BLaER1 treated with 17β-estradiol and CSF1 and Interleukin-3, amounts not matched to agents 10 nM and 100 nM (cell line): ENCODE results near the gene FREM3.

ENCODE experiments used
- H3K27ac ChIP-seq, 11 experiments: shearing (Covaris generic); formaldehyde crosslinking; 2 replicates each; pipeline ENCODE4 v1.8.1; 2022
- H3K27me3 ChIP-seq, 11 experiments: shearing (Covaris generic); formaldehyde crosslinking; 2 replicates each; pipeline ENCODE4 v1.8.1; 2022
- H3K36me3 ChIP-seq, 11 experiments: shearing (Covaris generic); formaldehyde crosslinking; 2 replicates each; pipeline ENCODE4 v1.8.1; 2022
- H3K4me1 ChIP-seq, 10 experiments: shearing (Covaris generic); formaldehyde crosslinking; 2 replicates each; pipeline ENCODE4 v1.8.1; 2022
- H3K4me2 ChIP-seq, 11 experiments: shearing (Covaris generic); formaldehyde crosslinking; 2 replicates each; pipeline ENCODE4 v1.8.1; 2022
- H3K4me3 ChIP-seq, 10 experiments: shearing (Covaris generic); formaldehyde crosslinking; 2 replicates each; pipeline ENCODE4 v1.8.1; 2022
- H3K9ac ChIP-seq, 11 experiments: shearing (Covaris generic); formaldehyde crosslinking; 2 replicates each; pipeline ENCODE4 v1.8.1; 2022
- H3K9me3 ChIP-seq, 11 experiments: shearing (Covaris generic); formaldehyde crosslinking; replicated peaks in 1 of 11; 2 replicates each; pipeline ENCODE4 v1.8.1; 2022
- H4K20me1 ChIP-seq, 11 experiments: shearing (Covaris generic); formaldehyde crosslinking; 2 replicates each; pipeline ENCODE4 v1.8.1; 2022
- Cebpa-rat ChIP-seq, 11 experiments: shearing (Covaris generic); IDR thresholded peaks; 2 replicates each; pipeline ENCODE4 v1.8.1; 2022

FREM3 gene

GRCh38 chr4:143641361-143641760, 59.1 kb downstream of the FREM3 start:
- no peak overlapping the region for H3K27ac ChIP-seq
- peaks cover 1 to 9% (median 4%) of the 10 kb centered on the region in 11 experiments for H3K9me3 ChIP-seq
- H3K36me3 ChIP-seq: no peaks in the 10 kb centered on the region
- no peaks in the 10 kb centered on the region for H3K27me3 ChIP-seq
- H3K4me3 ChIP-seq: no peak overlapping the region
- no peak overlapping the region for H3K4me2 ChIP-seq
- H3K9ac ChIP-seq: no peak overlapping the region
- no peaks in the 10 kb centered on the region for H3K4me1 ChIP-seq
- no peaks in the 10 kb centered on the region for H4K20me1 ChIP-seq
- no peak for TF ChIP-seq Cebpa-rat (IDR thresholded peaks at IDR 0.05)

- H3K36me3 ChIP-seq: no peaks in the 10 kb centered on the region
- no peak overlapping the region for H3K27ac ChIP-seq
- H3K27me3 ChIP-seq: no peaks in the 10 kb centered on the region
- H3K9me3 ChIP-seq: no peaks in the 10 kb centered on the region
- H4K20me1 ChIP-seq: no peaks in the 10 kb centered on the region
- H3K9ac ChIP-seq: no peak overlapping the region
- no peak overlapping the region for H3K4me3 ChIP-seq
- TF ChIP-seq Cebpa-rat (IDR thresholded peaks at IDR 0.05): no peak
- no peak overlapping the region for H3K4me2 ChIP-seq
- no peaks in the 10 kb centered on the region for H3K4me1 ChIP-seq
These were observed 65.7 kb downstream of the FREM3 start for GRCh38 chr4:143634763-143635162.

GRCh38 chr4:143633833-143634232, 66.6 kb downstream of the FREM3 start:
- Histone ChIP-seq H3K27me3 (no peaks in the 10 kb centered on the region), H3K36me3 (no peaks in the 10 kb centered on the region), H3K4me1 (no peaks in the 10 kb centered on the region), H3K4me2 (no peak overlapping the region), H3K9ac (no peak overlapping the region), H3K9me3 (no peaks in the 10 kb centered on the region), H3K4me3 (no peak overlapping the region), H3K27ac (no peak overlapping the region), H4K20me1 (no peaks in the 10 kb centered on the region)
- TF ChIP-seq Cebpa-rat (IDR thresholded peaks at IDR 0.05): no peak

- Histone ChIP-seq H3K27ac (no peak overlapping the region), H3K27me3 (no peaks in the 10 kb centered on the region), H3K9ac (no peak overlapping the region), H3K4me1 (no peaks in the 10 kb centered on the region), H4K20me1 (no peaks in the 10 kb centered on the region), H3K4me3 (no peak overlapping the region), H3K4me2 (no peak overlapping the region), H3K9me3 (peaks cover 0 to 3% (median 0%) of the 10 kb centered on the region in 11 experiments; a peak in 1 of 22 replicates), H3K36me3 (no peaks in the 10 kb centered on the region)
- no peak for TF ChIP-seq Cebpa-rat (IDR thresholded peaks at IDR 0.05)
These were observed 74.2 kb downstream of the FREM3 start for GRCh38 chr4:143626134-143626911.

- Histone ChIP-seq H3K4me1 (no peaks in the 10 kb centered on the region), H4K20me1 (no peaks in the 10 kb centered on the region), H3K27me3 (no peaks in the 10 kb centered on the region), H3K36me3 (no peaks in the 10 kb centered on the region), H3K4me2 (no peak overlapping the region), H3K4me3 (no peak overlapping the region), H3K9me3 (peaks cover 0 to 3% (median 0%) of the 10 kb centered on the region in 11 experiments; a peak in 1 of 22 replicates), H3K27ac (no peak overlapping the region), H3K9ac (no peak overlapping the region)
- TF ChIP-seq Cebpa-rat (IDR thresholded peaks at IDR 0.05): no peak
These were observed 74.8 kb downstream of the FREM3 start for GRCh38 chr4:143625632-143626031.

- H3K27me3 ChIP-seq: no peaks in the 10 kb centered on the region
- H3K36me3 ChIP-seq: no peaks in the 10 kb centered on the region
- no peak overlapping the region for H3K4me3 ChIP-seq
- no peak overlapping the region for H3K9ac ChIP-seq
- H3K4me2 ChIP-seq: no peak overlapping the region
- peaks cover 0 to 3% (median 0%) of the 10 kb centered on the region in 11 experiments; a peak in 1 of 22 replicates for H3K9me3 ChIP-seq
- TF ChIP-seq Cebpa-rat (IDR thresholded peaks at IDR 0.05): no peak
- H3K27ac ChIP-seq: no peak overlapping the region
- no peaks in the 10 kb centered on the region for H4K20me1 ChIP-seq
- peaks cover 0 to 10% (median 3%) of the 10 kb centered on the region in 10 experiments; a peak in 8 of 20 replicates for H3K4me1 ChIP-seq
These were observed 76.6 kb downstream of the FREM3 start for GRCh38 chr4:143623896-143624295.

GRCh38 chr4:143618811-143619210, 81.7 kb downstream of the FREM3 start:
- H3K27ac ChIP-seq: no peak overlapping the region
- no peak overlapping the region for H3K4me2 ChIP-seq
- no peak overlapping the region for H3K4me3 ChIP-seq
- no peak for TF ChIP-seq Cebpa-rat (IDR thresholded peaks at IDR 0.05)
- no peaks in the 10 kb centered on the region; a peak in 1 of 22 replicates for H3K27me3 ChIP-seq
- no peaks in the 10 kb centered on the region for H4K20me1 ChIP-seq
- no peak overlapping the region for H3K9ac ChIP-seq
- peaks cover 0 to 6% (median 0%) of the 10 kb centered on the region in 11 experiments; a peak in 1 of 22 replicates for H3K9me3 ChIP-seq
- no peaks in the 10 kb centered on the region for H3K36me3 ChIP-seq
- peaks cover 0 to 10% (median 3%) of the 10 kb centered on the region in 10 experiments; a peak in 8 of 20 replicates for H3K4me1 ChIP-seq

GRCh38 chr4:143617994-143618679, 82.3 kb downstream of the FREM3 start:
- no peaks in the 10 kb centered on the region; a peak in 1 of 22 replicates for H3K27me3 ChIP-seq
- no peak overlapping the region for H3K4me2 ChIP-seq
- H4K20me1 ChIP-seq: no peaks in the 10 kb centered on the region
- peaks cover 0 to 10% (median 3%) of the 10 kb centered on the region in 10 experiments; a peak in 8 of 20 replicates for H3K4me1 ChIP-seq
- TF ChIP-seq Cebpa-rat (IDR thresholded peaks at IDR 0.05): no peak
- H3K9me3 ChIP-seq: peaks cover 0 to 6% (median 0%) of the 10 kb centered on the region in 11 experiments; a peak in 1 of 22 replicates
- no peaks in the 10 kb centered on the region for H3K36me3 ChIP-seq
- no peak overlapping the region for H3K4me3 ChIP-seq
- H3K27ac ChIP-seq: no peak overlapping the region
- no peak overlapping the region for H3K9ac ChIP-seq

GRCh38 chr4:143616771-143617170, 83.7 kb downstream of the FREM3 start:
- no peak overlapping the region for H3K4me2 ChIP-seq

More at GRCh38 chr4:143616771-143617170, 83.7 kb downstream of the FREM3 start:
- H3K4me1 ChIP-seq: peaks cover 0 to 10% (median 3%) of the 10 kb centered on the region in 10 experiments; a peak in 8 of 20 replicates
- no peaks in the 10 kb centered on the region for H3K36me3 ChIP-seq
- H4K20me1 ChIP-seq: no peaks in the 10 kb centered on the region
- no peaks in the 10 kb centered on the region; a peak in 1 of 22 replicates for H3K27me3 ChIP-seq
- H3K9ac ChIP-seq: no peak overlapping the region
- peaks cover 0 to 6% (median 0%) of the 10 kb centered on the region in 11 experiments; a peak in 1 of 22 replicates for H3K9me3 ChIP-seq
- no peak for TF ChIP-seq Cebpa-rat (IDR thresholded peaks at IDR 0.05)
- no peak overlapping the region for H3K27ac ChIP-seq
- H3K4me3 ChIP-seq: no peak overlapping the region
